Inferior parietal cortex (tissue), 1 donor: ENCODE measurements around the gene PTGR2.
"Not testable (repeated sequence)": the region's sequence is repeated elsewhere in the genome, so short reads cannot be mapped to it uniquely, and the experiment has no call there.

Source experiments
- DNase-seq: peaks from one replicate; pipeline ENCODE4 v3.0.0-alpha.2; 2016; ENCODE audit errors: extremely low spot score

Gene PTGR2

DNA sequence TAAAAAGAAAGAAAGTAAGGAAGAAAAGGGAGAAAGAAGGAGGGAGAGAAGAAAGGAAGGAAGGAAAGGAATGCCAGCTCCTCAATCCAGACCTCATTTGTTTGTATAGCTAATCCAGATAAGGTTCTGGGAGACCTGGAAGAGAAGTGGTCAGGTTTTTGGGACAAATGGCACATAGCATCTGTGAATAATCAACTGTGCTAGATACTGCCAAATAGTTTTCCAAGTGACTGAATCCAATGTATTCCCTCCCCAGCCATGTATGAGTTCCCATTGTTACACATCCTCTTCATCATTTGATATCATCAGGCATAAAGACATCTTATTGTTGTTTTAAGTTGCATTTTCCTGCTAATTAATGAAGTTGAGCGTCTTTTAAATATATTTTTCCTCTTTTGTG, 18.6 kb upstream of the PTGR2 start:
- DNase-seq: no peak

DNA sequence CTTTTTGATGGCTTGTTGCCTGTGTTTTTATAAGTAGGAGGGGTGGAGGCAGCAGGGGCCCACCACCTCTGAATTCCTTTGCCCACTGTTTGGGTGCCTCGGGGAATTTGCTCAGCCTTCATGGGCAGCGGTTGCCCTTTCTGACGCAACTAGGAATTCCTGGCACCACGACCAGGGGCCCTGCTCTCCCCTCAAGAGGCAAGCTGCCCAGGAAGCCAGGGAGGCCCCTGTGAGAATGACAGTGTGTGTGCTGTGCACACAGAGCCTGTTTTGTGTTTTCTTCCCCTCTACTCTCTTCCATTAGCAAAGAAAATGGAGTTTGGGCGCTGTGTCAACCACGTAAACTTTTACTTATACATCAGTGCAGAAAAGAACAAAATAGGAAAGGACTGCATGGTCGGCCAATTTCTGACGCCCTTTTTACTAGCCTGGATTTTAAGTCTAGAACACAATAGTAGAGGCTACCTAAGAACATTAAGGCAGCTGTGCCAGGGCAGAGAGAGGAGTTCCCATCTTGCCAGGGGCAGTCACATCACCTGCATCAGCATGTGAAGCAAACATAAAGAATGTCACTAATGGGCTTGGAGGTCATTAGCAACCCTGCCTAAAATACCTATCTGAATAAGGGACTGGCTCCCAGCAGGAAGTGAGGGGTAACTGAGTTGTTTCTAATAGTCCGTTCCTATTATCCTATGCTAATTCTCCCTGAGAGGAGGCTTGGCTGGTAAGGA, 17.9 kb upstream of the PTGR2 start:
- no peak for DNase-seq

DNA sequence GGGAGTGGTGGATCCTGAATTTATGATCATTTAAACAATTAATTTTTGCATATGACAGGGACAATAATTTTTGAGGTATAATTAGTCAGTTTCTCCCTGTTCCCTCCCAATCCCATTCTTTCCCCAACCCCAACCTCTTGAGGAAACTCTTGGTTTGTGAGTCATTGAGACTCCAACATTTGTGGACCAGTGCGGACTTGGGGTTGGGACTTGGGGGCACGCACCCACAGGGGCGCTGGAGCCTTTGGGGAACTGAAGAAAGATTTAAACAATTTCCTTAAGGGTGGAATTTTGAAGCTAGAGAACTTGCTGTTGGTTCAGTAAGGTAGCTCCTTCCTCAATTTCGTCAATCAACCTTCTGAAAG, 17.4 kb upstream of the PTGR2 start:
- no peak for DNase-seq

DNA sequence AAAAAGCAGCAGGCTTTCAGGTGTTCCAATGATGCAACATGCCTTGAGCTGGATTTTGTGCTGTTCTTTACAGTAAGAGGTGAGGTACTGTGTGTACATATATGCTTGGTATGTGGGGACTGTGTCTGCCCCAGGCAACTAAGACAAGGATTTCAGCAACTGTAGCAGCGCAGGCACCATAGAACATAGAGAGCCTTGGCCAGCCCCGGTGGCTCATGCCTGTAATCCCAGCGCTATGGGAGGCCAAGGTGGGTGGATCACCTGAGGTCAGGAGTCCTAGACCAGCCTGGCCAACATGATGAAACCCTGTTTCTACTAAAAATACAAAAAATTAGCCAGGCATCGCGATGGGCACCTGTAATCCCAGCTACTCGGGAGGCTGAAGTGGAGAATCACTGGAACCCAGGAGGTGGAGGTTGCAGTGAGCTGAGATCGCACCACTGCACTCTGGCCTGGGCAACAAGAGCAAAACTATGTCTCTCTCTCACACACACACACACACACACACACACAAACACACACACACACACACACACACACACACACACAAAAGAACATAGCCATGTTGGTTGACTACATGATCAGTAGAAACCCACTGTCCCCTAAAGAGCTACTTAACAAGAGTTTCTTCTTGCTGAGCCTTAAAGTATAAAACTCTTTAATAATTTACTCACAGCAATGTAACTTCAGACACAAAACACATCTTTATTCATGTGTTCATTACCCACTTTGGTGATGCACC, 13.2 kb upstream of the PTGR2 start:
- not testable (repeated sequence) for DNase-seq

DNA sequence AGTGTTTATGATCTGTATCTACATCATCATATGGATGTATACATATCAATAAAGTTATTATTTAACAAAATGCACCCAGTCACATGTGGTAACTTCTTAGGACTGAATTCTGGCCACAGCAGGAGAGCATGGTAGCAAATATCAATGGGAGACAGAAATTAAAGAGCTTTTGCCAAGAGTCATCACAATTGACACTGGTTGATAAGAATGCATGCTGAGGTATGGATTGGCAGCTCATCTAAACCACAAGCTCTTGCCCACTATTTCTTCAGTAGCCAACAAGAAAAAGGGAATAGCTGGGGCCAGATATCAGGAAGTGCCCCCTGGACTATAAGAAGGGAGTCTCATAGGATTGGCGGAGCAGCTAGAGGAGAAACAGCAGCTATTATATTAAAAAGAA, 9.4 kb upstream of the PTGR2 start:
- DNase-seq: no peak

DNA sequence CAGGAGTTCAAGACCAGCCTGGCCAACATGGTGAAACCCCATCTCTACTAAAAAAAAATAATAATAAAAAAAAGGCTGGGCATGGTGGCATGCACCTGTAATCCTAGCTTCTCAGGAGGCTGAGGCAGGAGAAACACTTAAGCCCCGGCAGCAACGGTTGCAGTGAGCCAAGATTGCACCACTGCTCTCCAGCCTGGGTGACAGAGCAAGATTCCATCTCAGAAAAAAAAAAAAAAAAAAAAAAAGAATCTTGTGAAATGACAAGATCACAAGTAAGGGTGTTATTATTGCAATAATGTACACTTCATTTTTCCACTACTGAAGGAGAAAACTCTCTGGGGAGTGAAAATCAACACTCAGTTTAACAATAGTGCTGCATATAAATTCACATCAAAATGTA, 8.8 kb upstream of the PTGR2 start:
- DNase-seq: no peak

DNA sequence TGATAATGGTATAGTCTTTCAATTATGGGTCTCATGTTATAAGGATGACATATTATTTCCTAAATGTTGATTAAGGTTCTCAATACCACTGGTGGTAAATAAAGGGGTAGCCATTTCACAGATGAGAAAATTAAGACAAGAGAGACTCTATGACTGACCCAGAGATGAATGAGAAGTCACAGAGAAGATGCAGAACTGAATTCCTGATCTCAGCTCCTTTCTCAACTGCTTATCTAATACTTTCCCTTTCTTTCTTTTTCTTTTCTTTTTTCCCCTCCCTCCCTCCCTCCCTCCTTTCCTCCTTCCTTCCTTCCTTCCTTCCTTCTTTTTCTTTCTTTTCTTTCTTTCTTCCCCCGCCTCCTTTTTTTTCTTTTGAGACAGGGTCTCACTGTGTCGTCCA, 8.3 kb upstream of the PTGR2 start:
- no peak for DNase-seq

DNA sequence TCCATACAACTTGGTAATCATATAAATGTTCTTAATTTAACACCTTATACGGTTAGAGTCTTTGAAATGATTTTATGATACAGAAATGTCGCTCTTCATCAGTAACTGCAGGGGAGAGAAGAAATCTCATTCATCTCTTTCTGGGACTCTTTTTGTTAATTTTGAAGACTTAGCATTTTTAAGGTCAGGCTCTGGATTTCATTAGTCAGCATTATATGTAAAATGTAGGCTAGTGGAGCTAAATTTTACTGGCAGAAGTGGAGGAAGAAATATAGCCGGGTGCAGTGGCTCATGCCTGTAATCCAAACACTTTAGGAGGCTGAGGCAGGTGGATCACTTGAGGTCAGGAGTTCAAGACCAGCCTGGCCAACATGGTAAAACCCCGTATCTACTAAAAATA, 4.7 kb upstream of the PTGR2 start:
- DNase-seq: no peak

DNA sequence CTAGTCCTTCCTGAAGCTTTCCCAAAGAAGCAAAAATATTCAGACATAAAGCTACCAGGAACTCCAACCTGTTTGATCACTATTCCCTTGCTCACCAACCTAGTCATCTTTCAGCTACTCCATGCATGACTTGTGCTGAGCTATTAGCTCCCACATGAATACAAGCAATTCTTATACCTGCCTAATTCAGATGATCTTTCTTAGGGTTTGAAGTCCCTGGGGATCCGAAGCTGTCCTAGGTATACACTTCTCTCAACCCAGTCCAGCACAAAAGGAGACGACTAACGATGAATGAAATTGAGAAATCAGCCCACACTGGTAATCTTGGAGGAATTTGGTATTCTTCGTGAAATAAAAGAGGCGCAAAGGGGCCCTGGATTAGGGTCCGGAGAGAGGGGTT, 631 bp upstream of the PTGR2 start:
- DNase-seq: peak; percentile 20

DNA sequence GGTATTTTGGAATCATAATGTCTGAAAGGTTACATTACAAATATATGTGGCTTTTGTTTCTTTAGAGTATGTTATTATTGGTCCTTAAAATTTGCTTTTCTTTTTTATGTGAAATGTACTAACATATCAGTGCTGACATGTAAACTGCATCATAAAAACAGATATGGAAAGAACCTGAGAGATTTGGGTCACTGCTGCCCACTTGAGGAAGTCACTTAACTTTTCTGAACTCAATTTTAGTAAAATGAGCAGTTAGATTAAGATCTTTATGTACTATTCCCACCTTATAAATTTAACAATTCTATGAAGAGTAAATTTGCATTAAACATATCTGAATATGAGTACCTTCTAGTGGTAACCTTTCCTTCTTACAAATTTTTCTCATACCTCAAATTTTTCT, 7.5 kb downstream of the PTGR2 start:
- no peak for DNase-seq

DNA sequence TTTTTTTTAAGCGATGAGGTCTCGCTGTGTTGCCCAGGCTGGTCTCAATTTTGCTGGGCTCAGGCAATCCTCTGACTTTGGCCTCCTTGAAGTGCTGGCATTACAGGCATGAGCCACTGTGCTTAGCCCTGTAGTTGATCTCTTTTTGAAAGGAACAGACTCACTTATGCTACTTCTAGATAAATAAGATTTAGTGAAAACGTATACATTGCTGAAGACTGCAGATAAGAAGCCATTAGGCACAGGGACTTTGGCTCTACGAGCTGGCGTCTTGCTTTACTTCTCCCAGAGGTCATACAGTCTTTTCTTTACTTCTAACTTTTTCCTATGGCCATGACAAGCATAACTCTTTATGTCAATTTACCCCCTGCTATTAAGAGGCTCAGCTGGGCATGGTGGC, 9.4 kb downstream of the PTGR2 start:
- no peak for DNase-seq

DNA sequence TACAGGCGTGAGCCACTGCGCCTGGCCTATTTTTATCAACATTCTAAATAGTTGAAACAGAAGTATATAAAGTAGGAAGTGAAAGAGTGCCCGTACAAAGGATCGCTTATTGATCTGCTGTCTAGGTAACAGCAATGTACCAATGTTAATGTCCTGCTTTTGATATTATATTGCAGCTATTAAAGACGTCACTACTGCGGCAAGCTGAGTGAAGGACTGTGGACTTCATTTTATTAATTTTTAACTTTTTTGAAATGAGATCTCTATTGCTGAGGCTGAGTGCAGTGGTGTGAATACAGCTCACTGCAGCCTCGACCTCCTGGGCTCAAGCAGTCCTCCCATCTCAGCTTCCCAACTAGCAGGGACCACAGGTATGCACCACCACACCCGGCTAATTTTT, 10.8 kb downstream of the PTGR2 start:
- no peak for DNase-seq

DNA sequence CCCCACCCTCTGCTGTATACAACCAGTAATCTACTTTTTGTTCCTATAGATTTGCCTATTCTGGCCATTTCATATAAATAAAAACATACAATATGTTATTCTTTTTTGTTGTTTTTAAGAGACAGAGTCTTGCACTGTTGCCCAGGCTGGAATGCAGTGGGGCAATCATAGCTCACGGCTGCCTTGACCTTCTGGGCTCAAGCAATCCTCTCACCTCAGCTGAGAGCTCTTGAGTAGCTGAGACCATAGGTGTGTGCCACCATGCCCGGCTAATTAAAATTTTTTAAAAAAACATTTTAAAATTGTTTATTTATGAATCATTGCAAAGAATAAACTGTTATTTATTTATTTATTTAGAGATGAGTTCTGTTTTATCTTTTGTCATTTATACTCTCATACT, 11.6 kb downstream of the PTGR2 start:
- no peak for DNase-seq

DNA sequence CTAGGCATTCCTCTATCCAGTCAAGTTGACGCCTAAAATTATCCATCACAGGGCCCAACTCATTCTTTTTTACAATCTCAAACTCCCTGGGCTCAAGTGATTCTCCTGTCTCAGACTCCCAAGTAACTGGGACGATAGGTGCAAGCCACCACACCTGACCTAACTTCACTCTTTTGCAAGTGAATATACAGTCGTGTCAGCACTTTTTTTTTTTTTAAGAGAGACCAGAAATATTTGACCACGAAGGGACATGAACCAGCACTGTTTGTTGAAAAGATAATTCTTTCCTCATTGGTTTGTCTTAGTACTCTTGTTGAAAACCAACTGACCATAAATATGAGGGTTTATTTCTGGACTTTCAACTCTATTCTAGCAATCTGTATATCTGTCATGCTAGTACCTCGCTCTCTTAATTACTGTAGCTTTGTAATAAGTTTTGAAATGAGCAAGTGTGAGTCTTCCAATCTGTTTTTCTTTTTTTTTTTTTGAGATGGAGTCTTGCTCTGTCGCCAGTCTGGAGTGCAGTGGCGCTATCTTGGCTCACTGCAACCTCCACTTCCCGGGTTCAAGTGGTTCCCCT, 14.0 kb downstream of the PTGR2 start:
- no peak for DNase-seq

DNA sequence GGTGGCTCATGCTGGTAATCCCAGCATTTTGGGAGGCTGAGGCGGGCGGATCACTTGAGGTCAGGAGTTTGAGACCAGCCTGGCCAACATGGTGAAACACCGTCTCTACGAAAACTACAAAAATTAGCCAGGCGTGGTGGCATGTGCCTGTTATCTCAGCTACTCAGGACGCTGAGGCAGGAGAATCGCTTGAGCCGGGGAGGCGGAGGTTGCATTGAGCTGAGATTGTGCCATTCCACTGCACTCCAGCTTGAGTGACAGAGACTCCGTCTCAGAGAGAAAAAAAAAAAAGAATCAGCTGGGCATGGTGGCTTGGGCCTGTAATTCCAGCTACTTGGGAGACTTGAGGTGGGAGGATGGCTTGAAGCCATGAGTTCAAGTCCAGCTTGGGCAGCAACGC, 18.1 kb downstream of the PTGR2 start:
- DNase-seq: not testable (repeated sequence)

DNA sequence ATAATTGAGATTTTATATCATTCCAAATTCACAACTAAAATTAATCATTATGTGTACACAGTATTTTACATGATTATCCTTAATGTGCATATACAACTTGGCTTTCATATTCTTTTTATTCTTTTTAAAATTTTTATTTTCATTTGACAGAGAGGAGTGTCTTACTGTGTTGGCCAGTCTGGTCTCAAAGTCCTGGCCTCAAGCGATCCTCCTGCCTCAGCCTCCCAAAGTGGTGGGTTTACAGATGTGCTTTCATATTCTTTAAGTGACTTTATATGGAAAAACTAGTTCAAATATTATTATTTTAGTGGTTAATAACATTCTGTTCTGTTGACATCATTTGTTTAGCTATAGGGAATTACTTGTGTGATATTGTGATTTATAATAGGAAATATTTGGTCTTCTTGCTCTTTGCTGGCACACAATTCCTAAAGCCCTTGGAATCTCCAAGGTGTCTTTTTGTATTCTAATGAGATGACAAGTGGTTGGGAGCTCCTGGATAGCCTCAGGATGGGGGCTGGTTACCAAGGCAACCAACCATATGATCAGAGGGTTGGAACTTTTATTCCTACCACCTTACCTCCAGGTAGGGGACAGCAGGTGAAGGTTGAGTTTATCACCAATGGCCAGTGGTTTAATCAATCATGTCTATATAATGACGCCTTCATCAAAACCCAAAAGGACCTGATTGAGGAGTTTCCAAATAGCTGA, 19.0 kb downstream of the PTGR2 start:
- no peak for DNase-seq

DNA sequence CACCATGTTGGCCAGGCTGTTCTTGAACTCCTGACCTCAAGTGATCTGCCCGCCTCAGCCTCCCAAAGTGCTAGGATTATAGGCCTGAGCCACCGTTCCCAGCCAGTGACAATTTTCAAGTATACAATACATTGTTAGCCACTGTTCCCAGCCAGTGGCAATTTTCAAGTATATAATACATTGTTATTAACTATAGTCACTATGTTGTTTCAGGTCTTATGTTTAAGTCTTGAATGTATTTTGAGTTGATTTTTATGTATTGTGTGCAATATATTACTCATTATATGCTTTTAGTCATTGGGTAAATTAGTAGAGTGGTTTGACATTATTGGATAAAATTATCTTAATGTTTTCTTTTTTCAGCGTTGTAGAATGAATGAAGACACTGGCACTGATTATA, 22.0 kb downstream of the PTGR2 start:
- DNase-seq: no peak

DNA sequence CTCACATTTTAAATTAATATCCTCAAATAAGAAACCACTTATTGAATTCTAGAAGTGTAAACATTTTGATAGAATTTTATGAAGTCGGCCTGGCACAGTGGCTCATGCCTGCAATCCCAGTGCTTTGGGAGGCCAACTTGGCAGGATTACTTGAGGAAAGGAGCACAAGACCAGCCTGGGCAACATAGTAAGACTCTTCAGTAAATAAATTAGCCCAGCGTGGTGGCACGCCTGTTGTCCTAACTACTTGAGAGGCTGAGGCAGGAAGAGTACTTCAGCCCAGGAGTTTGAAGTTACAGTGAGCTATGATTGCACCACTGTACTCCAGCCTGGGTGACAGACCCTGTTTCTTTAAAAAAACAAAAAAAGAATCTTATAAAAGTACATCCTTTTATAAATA, 26.2 kb downstream of the PTGR2 start:
- DNase-seq: no peak

DNA sequence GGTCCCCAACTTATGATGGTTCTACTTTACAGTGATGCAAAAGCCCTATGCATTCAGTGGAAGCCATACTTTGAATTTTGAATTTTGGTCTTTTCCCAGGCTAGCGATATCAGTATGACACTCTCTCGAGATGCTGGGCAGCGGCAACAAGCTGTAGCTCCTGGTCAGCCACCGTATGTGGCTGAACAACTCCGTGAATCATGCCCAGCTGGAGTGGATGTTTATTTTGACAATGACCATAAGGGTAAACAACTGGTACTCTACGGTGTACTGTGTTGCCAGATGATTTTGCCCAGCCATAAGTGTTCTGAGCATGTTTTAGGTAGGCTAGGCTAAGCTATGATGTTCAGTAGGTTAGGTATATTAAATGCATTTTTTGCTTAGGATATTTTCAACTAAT, 26.8 kb downstream of the PTGR2 start:
- no peak for DNase-seq

DNA sequence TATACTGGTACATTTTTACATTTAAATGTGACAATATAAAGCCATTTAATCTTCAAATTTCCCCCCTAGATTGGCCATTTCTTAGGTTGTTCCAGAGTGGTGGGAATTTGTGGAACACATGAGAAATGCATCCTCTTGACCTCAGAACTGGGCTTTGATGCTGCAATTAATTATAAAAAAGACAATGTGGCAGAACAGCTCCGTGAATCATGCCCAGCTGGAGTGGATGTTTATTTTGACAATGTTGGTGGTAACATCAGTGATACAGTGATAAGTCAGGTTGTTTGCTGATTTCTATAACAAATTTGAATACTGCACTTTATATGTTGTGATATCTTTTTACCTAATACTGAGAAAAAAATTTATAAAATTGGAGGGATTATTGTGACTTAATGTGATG, 27.4 kb downstream of the PTGR2 start:
- no peak for DNase-seq

DNA sequence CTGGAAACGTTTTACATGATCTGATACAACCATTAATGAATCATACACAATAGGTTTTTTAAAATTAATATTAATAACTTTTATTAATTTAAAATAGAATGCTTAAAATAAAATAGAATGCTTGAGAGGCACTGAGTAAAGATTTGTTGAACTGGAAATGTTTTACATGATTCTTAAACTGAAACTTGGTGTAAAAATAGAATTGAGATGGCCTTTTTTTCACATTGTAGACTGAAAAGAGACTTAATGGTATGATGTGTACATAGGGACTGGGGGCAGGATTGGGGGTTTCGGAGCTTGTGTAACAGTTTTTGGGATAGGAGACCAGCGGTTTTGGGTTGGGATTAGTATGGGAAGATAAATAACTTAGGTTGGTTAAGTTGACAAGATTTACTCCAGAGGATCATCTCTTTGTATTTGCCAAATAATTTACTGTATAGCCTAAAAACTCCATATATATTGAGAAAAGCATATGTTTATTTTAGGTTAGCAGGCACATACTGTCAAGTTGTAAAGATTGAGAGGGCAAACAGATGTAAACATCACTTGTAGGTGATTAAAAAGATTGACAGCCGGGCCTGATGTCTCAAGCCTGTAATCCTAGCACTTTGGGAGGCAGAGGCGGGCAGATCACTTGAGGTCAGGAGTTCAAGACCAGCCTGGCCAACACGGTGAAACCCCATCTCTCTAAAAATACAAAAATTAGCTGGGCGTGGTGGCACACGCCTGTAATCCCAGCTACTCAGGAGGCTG, 33.0 kb downstream of the PTGR2 start:
- DNase-seq: no peak
